ENCODE measurements around the gene L3HYPDH. TPM values are rescaled to one million over a fixed set of nuclear protein-coding genes. Genes with fewer than 3 reads are reported as not detected.
"Not testable (repeated sequence)": the region's sequence is repeated elsewhere in the genome, so short reads cannot be mapped to it uniquely, and the experiment has no call there.

Gene L3HYPDH
- polyA plus RNA-seq, 2 donors, result 8.7 to 19.8 TPM

DNA sequence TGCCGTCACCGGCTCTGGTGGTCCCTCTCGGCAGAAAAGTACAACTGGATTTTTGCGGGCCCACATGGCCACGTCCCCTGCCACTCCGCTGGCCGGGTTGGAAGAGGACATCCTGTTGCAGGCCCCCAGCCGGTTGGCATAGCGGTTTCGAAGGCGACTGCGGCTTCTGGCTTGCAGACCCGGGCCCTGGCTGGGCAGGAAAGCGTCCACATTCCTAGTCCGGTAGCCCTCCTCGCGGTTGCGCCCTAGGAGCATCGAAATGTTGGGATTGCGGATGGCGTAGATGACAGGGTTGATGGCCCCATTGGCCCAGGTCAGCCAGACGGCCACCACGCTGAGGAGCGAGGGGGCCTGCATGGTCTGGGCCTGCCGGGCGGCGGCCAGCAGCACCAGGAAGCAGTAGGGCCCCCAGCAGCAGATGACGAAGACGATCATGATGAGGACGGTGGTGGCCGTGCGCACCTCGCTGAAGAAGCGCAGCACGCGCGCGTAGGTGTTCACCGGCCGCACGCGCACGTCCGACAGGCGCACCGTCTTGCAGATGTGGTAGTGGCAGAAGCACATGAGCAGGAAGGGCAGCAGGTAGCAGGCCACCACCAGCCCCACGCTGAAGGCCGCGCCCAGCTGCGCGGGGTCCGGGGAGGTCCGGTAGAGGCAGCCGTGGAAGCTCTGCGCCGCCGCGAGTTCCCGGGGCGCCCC lies 20.3 kb downstream of the L3HYPDH start:
- Histone ChIP-seq H3K36me3 (ENCODE audit: control insufficient read depth in 2 of 2, insufficient read depth in 2 of 2, low read length in 1 of 2) (no peaks in the 10 kb centered on the region), H3K27me3 (ENCODE audit: control insufficient read depth in 1 of 2, insufficient read depth in 2 of 2, low read length in 2 of 2) (no peaks in the 10 kb centered on the region), H3K27ac (ENCODE audit: low read depth in 2 of 2, low read length in 1 of 2) (peak overlapping the region; percentile 45 to 67), H3K4me3 (ENCODE audit: low read depth in 1 of 2, low read length in 2 of 2) (peak overlapping the region; percentile 62 to 64), H3K9me3 (ENCODE audit: control insufficient read depth in 2 of 2, insufficient read depth in 1 of 2, low read depth in 1 of 2, low read length in 1 of 2) (no peaks in the 10 kb centered on the region), H3K4me1 (ENCODE audit: control insufficient read depth in 2 of 2, insufficient read depth in 2 of 2, low read length in 1 of 2) (peaks cover 6 to 7% of the 10 kb centered on the region in 2 donors)
- WGBS, 2 donors, result 37 to 38% methylated on average over 59 to 60 of the region's 60 CpGs

DNA sequence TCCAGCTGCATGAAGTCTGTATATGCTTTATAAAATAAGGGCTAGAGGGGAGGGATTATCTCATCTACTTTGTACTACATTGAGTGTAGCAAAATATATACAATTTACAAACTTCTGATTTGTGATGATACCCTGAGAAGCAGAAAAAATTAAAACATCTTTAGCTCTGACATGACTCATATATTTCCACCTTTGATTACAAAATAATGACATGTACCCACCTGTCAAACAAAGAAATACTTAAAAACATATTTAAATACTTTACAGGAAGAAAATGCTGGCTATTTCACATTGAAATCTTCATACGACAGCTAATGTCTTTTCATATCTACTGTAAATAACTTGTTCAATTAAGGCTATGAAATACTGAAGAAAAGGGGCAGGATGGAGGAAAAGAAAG lies 22.3 kb downstream of the L3HYPDH start:
- H3K4me3 ChIP-seq (ENCODE audit: low read depth in 1 of 2, low read length in 2 of 2), result no peak overlapping the region
- 84 to 86% methylated on average over 1 of the region's 1 CpG for WGBS, 2 donors

DNA sequence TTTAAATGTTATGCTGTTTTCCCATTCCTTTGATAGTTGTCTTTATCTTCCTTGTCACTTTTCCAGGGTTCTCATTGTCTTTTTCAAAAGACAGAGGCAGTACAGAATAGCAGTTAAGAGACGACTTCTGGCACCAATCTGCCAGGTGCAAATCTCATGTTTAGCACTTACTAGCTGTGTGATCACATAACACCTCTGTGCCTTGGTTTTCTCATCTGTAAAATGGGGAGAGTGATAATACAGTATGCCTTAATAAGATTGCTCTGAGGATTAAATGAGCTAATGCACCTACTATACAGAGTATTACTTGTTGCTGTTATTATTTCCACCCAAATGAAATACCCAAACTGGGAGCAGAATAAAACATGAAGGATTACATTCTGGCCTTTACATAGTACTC lies 23.8 kb downstream of the L3HYPDH start:
- Histone ChIP-seq H3K4me1 (ENCODE audit: control insufficient read depth in 2 of 2, insufficient read depth in 2 of 2, low read length in 1 of 2) (peaks cover 6 to 7% of the 10 kb centered on the region in 2 donors), H3K36me3 (ENCODE audit: control insufficient read depth in 2 of 2, insufficient read depth in 2 of 2, low read length in 1 of 2) (no peaks in the 10 kb centered on the region), H3K27ac (ENCODE audit: low read depth in 2 of 2, low read length in 1 of 2) (no peak overlapping the region), H3K9me3 (ENCODE audit: control insufficient read depth in 2 of 2, insufficient read depth in 1 of 2, low read depth in 1 of 2, low read length in 1 of 2) (no peaks in the 10 kb centered on the region), H3K27me3 (ENCODE audit: control insufficient read depth in 1 of 2, insufficient read depth in 2 of 2, low read length in 2 of 2) (no peaks in the 10 kb centered on the region), H3K4me3 (ENCODE audit: low read depth in 1 of 2, low read length in 2 of 2) (no peak overlapping the region)
- WGBS, 2 donors, result 93 to 98% methylated on average over 1 of the region's 1 CpG

More for the DNA sequence above, 22.3 kb downstream of the L3HYPDH start:
- no peaks in the 10 kb centered on the region for H3K9me3 ChIP-seq (ENCODE audit: control insufficient read depth in 2 of 2, insufficient read depth in 1 of 2, low read depth in 1 of 2, low read length in 1 of 2)
- H3K27me3 ChIP-seq (ENCODE audit: control insufficient read depth in 1 of 2, insufficient read depth in 2 of 2, low read length in 2 of 2), result no peaks in the 10 kb centered on the region
- no peak overlapping the region for H3K27ac ChIP-seq (ENCODE audit: low read depth in 2 of 2, low read length in 1 of 2)
- peaks cover 6 to 7% of the 10 kb centered on the region in 2 donors for H3K4me1 ChIP-seq (ENCODE audit: control insufficient read depth in 2 of 2, insufficient read depth in 2 of 2, low read length in 1 of 2)
- no peaks in the 10 kb centered on the region for H3K36me3 ChIP-seq (ENCODE audit: control insufficient read depth in 2 of 2, insufficient read depth in 2 of 2, low read length in 1 of 2)

DNA sequence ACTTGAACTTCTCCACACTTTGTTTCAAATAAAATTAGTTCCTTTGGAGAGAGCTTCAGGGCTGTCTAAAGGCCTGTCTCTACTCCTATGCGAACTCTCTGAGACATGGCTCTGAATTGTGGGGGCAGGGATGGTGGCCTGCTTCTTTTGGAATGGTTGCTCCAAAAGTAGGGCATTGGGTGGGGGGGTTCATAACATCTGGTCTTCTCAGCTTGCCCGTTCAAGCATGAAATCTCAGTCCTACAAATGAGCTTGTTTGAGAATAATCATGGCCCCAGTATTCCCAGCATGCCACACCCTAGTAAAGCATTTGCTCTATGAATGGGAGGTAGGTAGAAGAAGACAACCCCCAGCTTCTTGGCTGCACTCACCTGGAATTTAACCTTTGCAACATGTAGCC lies 25.7 kb downstream of the L3HYPDH start:
- WGBS, 2 donors, result 92 to 100% methylated on average over 2 of the region's 2 CpGs

DNA sequence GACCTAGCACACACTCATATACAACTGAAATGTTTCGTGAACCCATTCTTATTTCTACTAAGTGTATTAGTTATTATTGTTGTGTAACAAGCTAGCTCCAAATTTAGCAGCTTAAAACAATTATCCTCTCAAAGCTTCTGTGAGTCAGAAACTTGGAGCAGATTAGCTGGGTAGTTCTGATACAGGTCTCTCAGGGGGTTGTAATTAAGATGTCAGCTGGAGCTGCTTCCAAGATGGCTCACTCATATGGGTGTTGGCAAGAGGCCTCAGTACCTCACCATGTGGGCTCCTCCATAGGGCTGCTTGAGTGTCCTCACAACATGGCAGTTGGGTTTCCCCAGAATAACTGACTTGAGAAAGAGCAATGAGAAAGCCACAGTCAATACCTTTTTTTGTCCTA lies 28.8 kb downstream of the L3HYPDH start:
- H3K36me3 ChIP-seq (ENCODE audit: control insufficient read depth in 2 of 2, insufficient read depth in 2 of 2, low read length in 1 of 2), result no peaks in the 10 kb centered on the region
- H3K9me3 ChIP-seq (ENCODE audit: control insufficient read depth in 2 of 2, insufficient read depth in 1 of 2, low read depth in 1 of 2, low read length in 1 of 2), result no peaks in the 10 kb centered on the region
- no peaks in the 10 kb centered on the region for H3K4me1 ChIP-seq (ENCODE audit: control insufficient read depth in 2 of 2, insufficient read depth in 2 of 2, low read length in 1 of 2)
- H3K4me3 ChIP-seq (ENCODE audit: low read depth in 1 of 2, low read length in 2 of 2), result no peak overlapping the region
- no peak overlapping the region for H3K27ac ChIP-seq (ENCODE audit: low read depth in 2 of 2, low read length in 1 of 2)
- no peaks in the 10 kb centered on the region for H3K27me3 ChIP-seq (ENCODE audit: control insufficient read depth in 1 of 2, insufficient read depth in 2 of 2, low read length in 2 of 2)
- WGBS, 2 donors, result 87 to 89% methylated on average over 1 of the region's 1 CpG

More for the DNA sequence above, 25.7 kb downstream of the L3HYPDH start:
- Histone ChIP-seq H3K4me1 (ENCODE audit: control insufficient read depth in 2 of 2, insufficient read depth in 2 of 2, low read length in 1 of 2) (no peaks in the 10 kb centered on the region), H3K4me3 (ENCODE audit: low read depth in 1 of 2, low read length in 2 of 2) (no peak overlapping the region), H3K9me3 (ENCODE audit: control insufficient read depth in 2 of 2, insufficient read depth in 1 of 2, low read depth in 1 of 2, low read length in 1 of 2) (no peaks in the 10 kb centered on the region), H3K27ac (ENCODE audit: low read depth in 2 of 2, low read length in 1 of 2) (no peak overlapping the region), H3K27me3 (ENCODE audit: control insufficient read depth in 1 of 2, insufficient read depth in 2 of 2, low read length in 2 of 2) (no peaks in the 10 kb centered on the region), H3K36me3 (ENCODE audit: control insufficient read depth in 2 of 2, insufficient read depth in 2 of 2, low read length in 1 of 2) (no peaks in the 10 kb centered on the region)

DNA sequence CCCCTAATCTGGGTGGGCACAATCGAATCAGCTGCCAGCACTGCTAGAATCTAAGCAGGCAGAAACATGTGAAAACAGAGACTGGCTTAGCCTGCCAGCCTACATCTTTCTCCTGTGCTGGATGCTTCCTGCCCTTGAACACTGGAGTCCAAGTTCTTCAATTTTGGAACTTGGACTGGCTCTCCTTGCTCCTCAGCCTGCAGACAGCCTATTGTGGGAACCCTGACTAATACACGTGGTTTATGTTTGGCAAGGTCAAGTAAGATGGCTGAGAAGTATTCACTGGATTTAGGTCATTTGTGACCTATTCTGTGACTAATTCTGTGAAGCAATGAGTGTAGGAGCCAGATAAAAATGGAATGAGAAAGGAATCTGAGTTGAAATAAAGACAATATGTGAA lies 30.1 kb downstream of the L3HYPDH start:
- Histone ChIP-seq H3K27ac (ENCODE audit: low read depth in 2 of 2, low read length in 1 of 2) (no peak overlapping the region), H3K27me3 (ENCODE audit: control insufficient read depth in 1 of 2, insufficient read depth in 2 of 2, low read length in 2 of 2) (no peaks in the 10 kb centered on the region), H3K36me3 (ENCODE audit: control insufficient read depth in 2 of 2, insufficient read depth in 2 of 2, low read length in 1 of 2) (no peaks in the 10 kb centered on the region), H3K4me3 (ENCODE audit: low read depth in 1 of 2, low read length in 2 of 2) (no peak overlapping the region), H3K4me1 (ENCODE audit: control insufficient read depth in 2 of 2, insufficient read depth in 2 of 2, low read length in 1 of 2) (no peaks in the 10 kb centered on the region), H3K9me3 (ENCODE audit: control insufficient read depth in 2 of 2, insufficient read depth in 1 of 2, low read depth in 1 of 2, low read length in 1 of 2) (no peaks in the 10 kb centered on the region)
- 29 to 31% methylated on average over 2 of the region's 2 CpGs for WGBS, 2 donors

DNA sequence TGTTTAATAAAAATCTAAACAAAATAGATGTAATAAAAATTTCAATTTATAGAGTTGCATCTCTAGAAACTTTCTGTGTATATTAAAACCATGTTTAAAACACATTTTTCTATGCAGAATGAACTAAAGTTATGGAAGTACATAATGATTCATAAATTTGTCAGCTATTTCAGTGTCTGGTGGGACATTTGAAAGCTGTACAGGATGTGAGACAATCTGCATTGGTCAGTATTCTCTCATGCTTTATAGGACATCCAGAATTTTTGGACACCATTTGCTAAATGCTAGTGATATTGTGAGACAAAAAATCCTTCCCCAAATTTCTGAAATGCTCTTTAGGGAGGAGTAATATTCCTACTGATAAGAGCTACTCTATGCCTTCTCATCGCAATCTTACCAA lies 32.4 kb downstream of the L3HYPDH start:
- Histone ChIP-seq H3K27me3 (ENCODE audit: control insufficient read depth in 1 of 2, insufficient read depth in 2 of 2, low read length in 2 of 2) (no peaks in the 10 kb centered on the region), H3K36me3 (ENCODE audit: control insufficient read depth in 2 of 2, insufficient read depth in 2 of 2, low read length in 1 of 2) (no peaks in the 10 kb centered on the region), H3K9me3 (ENCODE audit: control insufficient read depth in 2 of 2, insufficient read depth in 1 of 2, low read depth in 1 of 2, low read length in 1 of 2) (no peaks in the 10 kb centered on the region), H3K4me3 (ENCODE audit: low read depth in 1 of 2, low read length in 2 of 2) (no peak overlapping the region), H3K4me1 (ENCODE audit: control insufficient read depth in 2 of 2, insufficient read depth in 2 of 2, low read length in 1 of 2) (no peaks in the 10 kb centered on the region), H3K27ac (ENCODE audit: low read depth in 2 of 2, low read length in 1 of 2) (no peak overlapping the region)
- WGBS, 2 donors, result 95 to 100% methylated on average over 1 of the region's 1 CpG

DNA sequence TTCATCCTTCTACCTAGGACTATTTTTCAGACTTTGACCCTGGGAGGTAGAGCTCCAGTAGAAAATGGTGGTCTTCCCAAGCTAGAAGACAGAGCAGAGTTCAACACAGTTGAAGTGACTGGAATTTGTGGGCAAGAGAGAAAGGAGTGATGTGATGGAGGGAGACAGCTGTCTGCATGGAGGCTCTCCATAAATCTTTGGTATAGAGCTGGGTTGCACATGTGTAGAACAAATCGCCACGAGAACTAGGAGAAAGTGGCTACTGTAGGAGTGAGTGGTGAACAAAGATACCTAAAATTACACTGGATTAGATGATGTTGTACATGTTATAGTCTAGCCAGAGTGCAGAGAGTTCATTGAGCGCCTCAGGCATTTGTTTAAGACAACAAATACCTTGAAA lies 33.5 kb downstream of the L3HYPDH start:
- no peaks in the 10 kb centered on the region for H3K36me3 ChIP-seq (ENCODE audit: control insufficient read depth in 2 of 2, insufficient read depth in 2 of 2, low read length in 1 of 2)
- H3K4me1 ChIP-seq (ENCODE audit: control insufficient read depth in 2 of 2, insufficient read depth in 2 of 2, low read length in 1 of 2), result no peaks in the 10 kb centered on the region
- H3K4me3 ChIP-seq (ENCODE audit: low read depth in 1 of 2, low read length in 2 of 2), result no peak overlapping the region
- H3K27ac ChIP-seq (ENCODE audit: low read depth in 2 of 2, low read length in 1 of 2), result no peak overlapping the region
- H3K9me3 ChIP-seq (ENCODE audit: control insufficient read depth in 2 of 2, insufficient read depth in 1 of 2, low read depth in 1 of 2, low read length in 1 of 2), result no peaks in the 10 kb centered on the region
- 92 to 96% methylated on average over 3 of the region's 3 CpGs for WGBS, 2 donors
- no peaks in the 10 kb centered on the region for H3K27me3 ChIP-seq (ENCODE audit: control insufficient read depth in 1 of 2, insufficient read depth in 2 of 2, low read length in 2 of 2)

DNA sequence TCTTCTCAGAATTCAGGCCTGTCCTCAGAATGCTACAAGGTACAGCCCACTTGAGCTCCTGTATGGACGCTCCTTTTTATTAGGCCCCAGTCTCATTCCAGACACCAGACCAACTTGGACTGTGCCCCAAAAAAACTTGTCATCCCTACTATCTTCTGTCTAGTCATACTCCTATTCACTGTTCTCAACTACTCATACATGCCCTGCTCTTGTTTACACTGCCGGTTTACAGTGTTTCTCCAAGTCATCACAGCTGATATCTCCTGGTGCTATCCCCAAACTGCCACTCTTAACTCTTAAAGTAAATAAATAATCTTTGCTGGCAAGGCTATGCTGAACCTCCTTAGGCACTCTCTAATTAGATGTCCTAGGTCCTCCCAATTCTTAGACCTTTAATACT lies 35.5 kb downstream of the L3HYPDH start:
- H3K36me3 ChIP-seq (ENCODE audit: control insufficient read depth in 2 of 2, insufficient read depth in 2 of 2, low read length in 1 of 2); H3K27me3 ChIP-seq (ENCODE audit: control insufficient read depth in 1 of 2, insufficient read depth in 2 of 2, low read length in 2 of 2); H3K4me3 ChIP-seq (ENCODE audit: low read depth in 1 of 2, low read length in 2 of 2); H3K9me3 ChIP-seq (ENCODE audit: control insufficient read depth in 2 of 2, insufficient read depth in 1 of 2, low read depth in 1 of 2, low read length in 1 of 2); H3K4me1 ChIP-seq (ENCODE audit: control insufficient read depth in 2 of 2, insufficient read depth in 2 of 2, low read length in 1 of 2); H3K27ac ChIP-seq (ENCODE audit: low read depth in 2 of 2, low read length in 1 of 2): not testable (repeated sequence)
- WGBS, 2 donors, result 71 to 94% methylated on average over 2 of the region's 2 CpGs

DNA sequence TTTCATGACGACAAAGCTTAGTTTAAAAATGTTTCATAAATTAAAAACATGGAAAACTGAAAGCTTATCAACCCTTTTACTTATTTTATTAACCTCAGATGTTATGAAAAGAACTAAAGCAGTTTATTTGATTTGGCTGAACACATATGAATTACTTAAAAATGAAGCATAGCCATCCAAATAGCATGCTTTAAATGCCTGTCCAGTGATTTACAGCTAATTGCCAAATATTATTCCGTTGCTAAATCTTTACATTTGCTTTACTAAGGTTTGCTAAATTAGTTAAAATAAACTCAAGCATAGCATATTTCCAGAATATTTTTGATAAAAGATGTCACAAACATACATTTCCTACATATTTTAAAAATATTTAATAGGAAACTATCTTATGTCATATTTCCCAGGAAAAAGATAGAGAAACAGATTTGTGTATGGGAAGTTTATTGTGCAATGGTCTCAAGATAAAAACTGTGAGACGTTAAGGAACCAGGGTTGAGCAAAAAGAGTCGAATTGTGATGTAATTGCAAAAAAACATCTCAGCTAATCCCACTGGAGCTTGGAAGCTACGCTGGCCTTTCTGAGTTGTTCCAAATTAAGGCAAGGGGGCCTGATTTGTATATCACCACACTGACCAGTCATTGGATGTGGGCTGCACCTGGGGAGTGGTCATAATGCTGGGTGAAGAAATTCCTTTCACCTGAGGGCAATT lies 44.8 kb downstream of the L3HYPDH start:
- Histone ChIP-seq H3K27me3 (ENCODE audit: control insufficient read depth in 1 of 2, insufficient read depth in 2 of 2, low read length in 2 of 2) (no peaks in the 10 kb centered on the region), H3K4me1 (ENCODE audit: control insufficient read depth in 2 of 2, insufficient read depth in 2 of 2, low read length in 1 of 2) (no peaks in the 10 kb centered on the region), H3K36me3 (ENCODE audit: control insufficient read depth in 2 of 2, insufficient read depth in 2 of 2, low read length in 1 of 2) (no peaks in the 10 kb centered on the region), H3K4me3 (ENCODE audit: low read depth in 1 of 2, low read length in 2 of 2) (no peak overlapping the region), H3K27ac (ENCODE audit: low read depth in 2 of 2, low read length in 1 of 2) (no peak overlapping the region), H3K9me3 (ENCODE audit: control insufficient read depth in 2 of 2, insufficient read depth in 1 of 2, low read depth in 1 of 2, low read length in 1 of 2) (no peaks in the 10 kb centered on the region)
- 59 to 68% methylated on average over 5 of the region's 5 CpGs for WGBS, 2 donors

All from esophagus (tissue), 2 donors.